ENCODE data around the gene HOXA13.

Gene HOXA13

GRCh38 chr7:27199849-27200760 is at the start of gene HOXA13:
Gene HOXA13, minus strand, starts transcription at chr7:27200091. Its CDS starts 14 bp downstream, at chr7:27200077.
- DNase-seq = no peak

- DNase-seq = no peak
Observed at GRCh38 chr7:27248911-27249723, 49.2 kb upstream of the HOXA13 start.

- DNase-seq = no peak
Observed at GRCh38 chr7:27248427-27248806, 48.5 kb upstream of the HOXA13 start.

- DNase-seq = no peak
Observed at GRCh38 chr7:27247452-27248426, 47.8 kb upstream of the HOXA13 start.

GRCh38 chr7:27247000-27247399 is 47.1 kb upstream of the HOXA13 start:
- DNase-seq = no peak

GRCh38 chr7:27245798-27246691 is 46.2 kb upstream of the HOXA13 start:
- DNase-seq = no peak

GRCh38 chr7:27245124-27245797 is 45.4 kb upstream of the HOXA13 start:
- no peak for DNase-seq

GRCh38 chr7:27244488-27245123 is 44.7 kb upstream of the HOXA13 start:
- DNase-seq = no peak

- no peak for DNase-seq
Observed at GRCh38 chr7:27243340-27244163, 43.7 kb upstream of the HOXA13 start.

GRCh38 chr7:27242555-27243339 is 42.9 kb upstream of the HOXA13 start, which contains the start of gene EVX1:
Gene EVX1, plus strand, starts transcription at chr7:27242802. Its CDS starts 229 bp downstream, at chr7:27243031.
- DNase-seq = no peak

GRCh38 chr7:27242154-27242553 is 42.3 kb upstream of the HOXA13 start:
- DNase-seq = no peak

- no peak for DNase-seq
Observed at GRCh38 chr7:27241189-27242056, 41.5 kb upstream of the HOXA13 start.

GRCh38 chr7:27240015-27240731 is 40.3 kb upstream of the HOXA13 start:
- DNase-seq = no peak

GRCh38 chr7:27239387-27240014 is 39.6 kb upstream of the HOXA13 start:
- DNase-seq = no peak

- DNase-seq = no peak
Observed at GRCh38 chr7:27238979-27239386, 39.1 kb upstream of the HOXA13 start.

- no peak for DNase-seq
Observed at GRCh38 chr7:27237735-27238334, 37.9 kb upstream of the HOXA13 start.
